Breast epithelium (tissue), 3 donors: ENCODE results near the gene XPNPEP1.

Experiments
- POLR2A ChIP-seq: fragments of 450-650 bp; IDR thresholded peaks from one replicate; pipeline ENCODE4 v1.6.1; 2016; ENCODE audit warnings: antibody characterized with exemption, mild to moderate bottlenecking, moderate library complexity
- TF ChIP-seq, protein P1 (sequence below), 3 donors: fragments of 450-650 bp; IDR thresholded peaks; one replicate each; pipeline ENCODE4 v1.5.1; 2016 to 2017; ENCODE audit warnings: antibody characterized with exemption in 3 of 3, mild to moderate bottlenecking in 3 of 3, moderate library complexity in 3 of 3

DNA sequence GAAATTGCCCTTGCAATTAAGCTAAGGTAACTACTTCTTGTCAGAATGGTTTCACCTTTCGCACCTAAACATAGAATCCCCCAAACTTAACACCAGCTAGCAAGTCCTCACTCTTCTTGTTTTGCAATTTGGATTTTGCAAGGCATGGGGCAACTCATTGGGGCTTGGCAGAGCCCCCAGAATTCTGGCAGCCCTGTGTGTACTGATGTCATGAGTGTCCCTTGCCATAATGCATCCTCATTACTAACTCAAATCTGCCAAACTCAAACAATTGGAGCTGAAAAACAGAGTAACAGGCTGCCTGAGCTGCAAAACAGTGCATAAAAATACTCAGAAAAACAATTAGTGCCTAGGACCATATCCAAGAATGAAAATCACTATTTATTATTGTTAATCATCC, 7.9 kb upstream of the XPNPEP1 start:
- TF ChIP-seq, protein P1, sequence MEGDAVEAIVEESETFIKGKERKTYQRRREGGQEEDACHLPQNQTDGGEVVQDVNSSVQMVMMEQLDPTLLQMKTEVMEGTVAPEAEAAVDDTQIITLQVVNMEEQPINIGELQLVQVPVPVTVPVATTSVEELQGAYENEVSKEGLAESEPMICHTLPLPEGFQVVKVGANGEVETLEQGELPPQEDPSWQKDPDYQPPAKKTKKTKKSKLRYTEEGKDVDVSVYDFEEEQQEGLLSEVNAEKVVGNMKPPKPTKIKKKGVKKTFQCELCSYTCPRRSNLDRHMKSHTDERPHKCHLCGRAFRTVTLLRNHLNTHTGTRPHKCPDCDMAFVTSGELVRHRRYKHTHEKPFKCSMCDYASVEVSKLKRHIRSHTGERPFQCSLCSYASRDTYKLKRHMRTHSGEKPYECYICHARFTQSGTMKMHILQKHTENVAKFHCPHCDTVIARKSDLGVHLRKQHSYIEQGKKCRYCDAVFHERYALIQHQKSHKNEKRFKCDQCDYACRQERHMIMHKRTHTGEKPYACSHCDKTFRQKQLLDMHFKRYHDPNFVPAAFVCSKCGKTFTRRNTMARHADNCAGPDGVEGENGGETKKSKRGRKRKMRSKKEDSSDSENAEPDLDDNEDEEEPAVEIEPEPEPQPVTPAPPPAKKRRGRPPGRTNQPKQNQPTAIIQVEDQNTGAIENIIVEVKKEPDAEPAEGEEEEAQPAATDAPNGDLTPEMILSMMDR (IDR thresholded peaks at IDR 0.05) = no peak
- no peak for TF ChIP-seq POLR2A
